SU-DHL-6 (cell line): ENCODE results near the gene PRMT1.

Experiments used
- H2AFZ ChIP-seq: fragments of 200-600 bp; sonication (generic); 2 replicates; pipeline ENCODE4 v1.6.1; 2014; ENCODE audit warnings: low read depth, mild to moderate bottlenecking, moderate library complexity, mixed read lengths, antibody characterized with exemption, low read length; ENCODE audit not compliant: severe bottlenecking
- H3F3A ChIP-seq: fragments of 200-600 bp; shearing (Covaris generic); 2 replicates; pipeline ENCODE4 v1.6.0; 2016; ENCODE audit warnings: antibody characterized with exemption, mild to moderate bottlenecking; ENCODE audit not compliant: insufficient read depth
- H3K27ac ChIP-seq: fragments of 200-600 bp; sonication (generic); 2 replicates; pipeline ENCODE4 v1.5.1; 2016; ENCODE audit warnings: low read depth, mild to moderate bottlenecking, low read length, moderate library complexity, mixed read lengths
- H3K27me3 ChIP-seq: fragments of 200-600 bp; sonication (generic), shearing (Covaris generic); 2 replicates; pipeline ENCODE4 v1.6.0; 2014; ENCODE audit warnings: mild to moderate bottlenecking, low read length
- H3K36me3 ChIP-seq: fragments of 200-600 bp; sonication (generic); 2 replicates; pipeline ENCODE4 v1.6.1; 2014; ENCODE audit warnings: mild to moderate bottlenecking, low read length, mixed read lengths
- H3K4me2 ChIP-seq: fragments of 300-600, 200-600 bp; shearing (Covaris generic), sonication (generic); 2 replicates; pipeline ENCODE4 v1.6.0; 2014; ENCODE audit warnings: low read length, low read depth, mild to moderate bottlenecking; ENCODE audit not compliant: poor library complexity, severe bottlenecking
- H3K4me3 ChIP-seq: fragments of 200-600 bp; sonication (generic); 2 replicates; pipeline ENCODE4 v1.5.1; 2014; ENCODE audit warnings: antibody characterized with exemption, low read length, mild to moderate bottlenecking, mixed read lengths; ENCODE audit not compliant: insufficient read depth, poor library complexity, severe bottlenecking
- H3K79me2 ChIP-seq: fragments of 200-600 bp; sonication (generic); 2 replicates; pipeline ENCODE4 v1.6.1; 2014; ENCODE audit warnings: mild to moderate bottlenecking, low read length, moderate library complexity; ENCODE audit not compliant: insufficient read depth
- H3K9ac ChIP-seq: fragments of 200-600 bp; sonication (generic); 2 replicates; pipeline ENCODE4 v1.7.0; 2014; ENCODE audit warnings: mild to moderate bottlenecking, low read length
- H3K9me2 ChIP-seq: fragments of 200-600 bp; sonication (generic); replicated peaks from 2 replicates; pipeline ENCODE4 v1.6.1; 2014; ENCODE audit warnings: low read length; ENCODE audit not compliant: insufficient read depth
- H3K9me3 ChIP-seq: fragments of 200-600 bp; sonication (generic); 2 replicates; pipeline ENCODE4 v1.6.1; 2014; ENCODE audit warnings: low read length, mixed read lengths; ENCODE audit not compliant: insufficient read depth
- H4K20me1 ChIP-seq: fragments of 200-600 bp; sonication (generic); 2 replicates; pipeline ENCODE4 v1.6.1; 2014; ENCODE audit warnings: low read depth, mild to moderate bottlenecking, antibody characterized with exemption, low read length, moderate library complexity, mixed read lengths
- EZH2phosphoT487 ChIP-seq: fragments of 200-600 bp; sonication (generic), shearing (Covaris generic); conservative IDR thresholded peaks from 2 replicates; pipeline ENCODE4 v1.6.1; 2018; ENCODE audit warnings: mild to moderate bottlenecking, antibody characterized with exemption, low read length, moderate library complexity, mixed read lengths
- TF ChIP-seq, protein P1 (sequence below): fragments of 200-600 bp; sonication (generic); IDR thresholded peaks from one replicate; pipeline ENCODE4 v1.5.1; 2017; ENCODE audit warnings: antibody characterized with exemption, mild to moderate bottlenecking, low read length, moderate library complexity; ENCODE audit not compliant: insufficient read depth, poor library complexity, severe bottlenecking

The PRMT1 gene

DNA sequence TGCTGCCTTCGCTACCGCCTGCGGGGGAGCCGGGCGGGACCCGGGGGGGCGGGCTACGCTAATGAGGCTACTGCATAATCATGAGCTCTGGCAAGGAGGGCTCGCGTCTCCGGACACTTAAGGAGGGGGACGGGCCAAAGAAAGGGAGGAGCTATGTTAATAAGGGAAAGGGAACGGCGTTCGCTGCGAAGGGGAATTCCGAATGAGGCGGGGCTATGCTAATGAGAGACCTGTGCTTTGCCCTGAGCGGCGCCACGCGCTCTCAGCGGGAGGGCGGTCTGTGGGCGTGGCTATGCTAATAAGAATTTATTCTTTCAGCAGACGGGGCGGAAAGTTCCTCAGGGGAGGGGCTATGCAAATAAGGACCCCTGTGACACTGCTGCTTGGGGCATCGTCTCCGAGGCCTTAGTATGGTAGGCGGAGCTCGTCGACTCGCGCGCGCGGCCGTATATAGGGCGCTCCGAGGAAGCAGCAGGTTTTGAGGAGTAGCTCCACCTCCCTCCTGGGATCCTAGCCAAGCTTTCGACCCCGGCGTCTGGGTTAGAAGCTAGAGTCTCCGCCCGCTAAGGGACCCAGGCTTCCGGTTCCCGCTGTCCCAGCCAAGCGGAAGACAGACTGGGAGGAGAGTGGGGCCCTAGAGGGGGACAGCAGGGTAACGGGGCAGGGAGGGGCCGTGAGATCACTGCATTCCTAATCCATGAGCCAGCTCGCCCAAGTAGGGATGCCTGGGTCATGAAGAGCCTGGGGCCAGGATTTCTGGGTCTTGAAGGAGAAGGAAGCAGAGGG, 36.8 kb upstream of the PRMT1 start, which contains the start of gene RRAS:
TSS of gene RRAS (minus strand) at position 31 of the 786 bp plus-strand sequence. CDS start 45 bp downstream, outside the sequence.
- Histone ChIP-seq H3K79me2 (peaks cover 28% of the 10 kb centered on the region), H3F3A (0 out of 2 replicates have a peak, but pooled peaks cover 12% of the 10 kb centered on the region), H4K20me1 (no peaks in the 10 kb centered on the region), H3K27me3 (no peaks in the 10 kb centered on the region), H3K36me3 (no peaks in the 10 kb centered on the region), H3K4me3 (peak within 1 kb of the TSS; percentile 67), H3K9me3 (no peaks in the 10 kb centered on the region), H3K27ac (peak within 1 kb of the TSS; percentile 83), H2AFZ (no peak within 1 kb of the TSS), H3K4me2 (peak within 1 kb of the TSS; percentile 82), H3K9me2 (no peaks in the 10 kb centered on the region), H3K9ac (peak within 1 kb of the TSS; percentile 76)
- no peak for TF ChIP-seq EZH2phosphoT487
- TF ChIP-seq, protein P1, sequence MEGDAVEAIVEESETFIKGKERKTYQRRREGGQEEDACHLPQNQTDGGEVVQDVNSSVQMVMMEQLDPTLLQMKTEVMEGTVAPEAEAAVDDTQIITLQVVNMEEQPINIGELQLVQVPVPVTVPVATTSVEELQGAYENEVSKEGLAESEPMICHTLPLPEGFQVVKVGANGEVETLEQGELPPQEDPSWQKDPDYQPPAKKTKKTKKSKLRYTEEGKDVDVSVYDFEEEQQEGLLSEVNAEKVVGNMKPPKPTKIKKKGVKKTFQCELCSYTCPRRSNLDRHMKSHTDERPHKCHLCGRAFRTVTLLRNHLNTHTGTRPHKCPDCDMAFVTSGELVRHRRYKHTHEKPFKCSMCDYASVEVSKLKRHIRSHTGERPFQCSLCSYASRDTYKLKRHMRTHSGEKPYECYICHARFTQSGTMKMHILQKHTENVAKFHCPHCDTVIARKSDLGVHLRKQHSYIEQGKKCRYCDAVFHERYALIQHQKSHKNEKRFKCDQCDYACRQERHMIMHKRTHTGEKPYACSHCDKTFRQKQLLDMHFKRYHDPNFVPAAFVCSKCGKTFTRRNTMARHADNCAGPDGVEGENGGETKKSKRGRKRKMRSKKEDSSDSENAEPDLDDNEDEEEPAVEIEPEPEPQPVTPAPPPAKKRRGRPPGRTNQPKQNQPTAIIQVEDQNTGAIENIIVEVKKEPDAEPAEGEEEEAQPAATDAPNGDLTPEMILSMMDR = no peak

DNA sequence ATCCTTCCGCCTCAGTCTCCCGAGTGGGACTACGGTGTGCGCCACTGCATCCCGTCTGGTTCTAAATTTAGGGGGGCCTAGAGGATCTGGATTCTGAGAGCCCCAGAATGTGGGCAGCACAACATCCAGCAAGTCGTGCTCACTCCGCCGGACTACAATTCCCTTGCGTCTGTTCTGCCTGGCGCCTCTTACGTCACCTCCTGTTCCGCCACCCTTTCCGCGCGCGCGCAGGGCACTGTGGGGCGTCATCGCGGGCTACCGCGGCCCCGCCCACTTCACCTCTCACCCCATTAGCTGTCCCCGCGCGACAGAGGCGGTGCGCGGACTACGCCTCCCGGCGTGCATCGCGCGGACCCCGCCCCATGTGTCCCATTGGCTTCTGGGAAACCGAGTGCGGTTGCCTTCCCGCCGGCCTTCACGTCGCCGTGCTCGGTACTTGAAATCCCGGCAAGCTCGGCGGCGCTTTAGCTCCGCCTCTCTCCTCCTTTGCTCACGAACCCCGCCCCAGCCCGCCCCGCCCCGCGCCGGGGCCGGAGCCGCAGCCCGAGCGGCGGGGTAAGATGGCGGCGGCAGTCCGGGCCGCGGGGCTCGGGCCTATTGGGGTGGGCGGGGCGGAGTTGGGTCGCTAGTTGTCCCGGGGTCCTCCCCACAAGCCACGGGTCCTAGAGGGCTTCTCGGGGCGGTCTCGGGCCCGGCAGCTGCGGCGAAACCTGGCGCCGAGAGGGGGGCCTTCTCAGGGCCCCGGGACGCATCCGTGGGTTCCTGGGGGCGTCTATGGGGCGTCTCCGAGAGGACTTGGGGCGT, 35.2 kb upstream of the PRMT1 start, which contains the start of gene SCAF1:
TSS of gene SCAF1 (plus strand) at position 522 of the 804 bp plus-strand sequence. CDS start 2,818 bp downstream, outside the sequence.
- peak within 1 kb of the TSS; percentile 80 for H3K9ac ChIP-seq
- H2AFZ ChIP-seq = no peak within 1 kb of the TSS

DNA sequence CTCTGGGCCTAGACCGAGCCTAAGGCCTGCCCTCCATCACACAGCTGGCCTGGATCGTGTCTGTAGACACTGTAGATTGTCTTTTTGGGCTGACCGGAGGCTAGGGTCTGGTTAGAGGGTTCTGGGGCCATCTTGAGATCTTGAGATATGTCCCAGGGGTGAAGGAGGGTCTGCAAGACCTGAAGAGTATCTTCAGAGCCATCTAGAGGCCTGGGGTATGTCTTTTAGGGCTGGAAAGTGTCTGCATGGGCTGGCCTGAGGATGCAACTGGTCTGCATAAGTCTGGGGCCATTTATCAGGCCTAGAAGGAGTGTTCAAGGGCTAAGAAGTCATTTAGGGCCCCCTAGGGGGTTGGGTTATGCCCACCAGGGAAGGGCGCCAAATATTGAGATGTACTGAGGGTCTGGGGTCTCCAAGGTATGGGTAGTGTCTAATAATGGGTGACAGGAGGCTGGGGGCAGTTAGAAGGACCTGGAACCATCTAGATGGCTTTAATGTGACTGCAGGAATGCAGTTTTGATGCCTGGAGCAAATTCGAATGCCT, 34.5 kb upstream of the PRMT1 start:
- Histone ChIP-seq H3K9ac (peak overlapping the region; percentile 80), H3K79me2 (peaks cover 28% of the 10 kb centered on the region), H3K4me2 (peak overlapping the region; percentile 68), H3K4me3 (peak overlapping the region; percentile 66), H3K27ac (peak overlapping the region; percentile 64), H3K27me3 (no peaks in the 10 kb centered on the region), H4K20me1 (no peaks in the 10 kb centered on the region), H2AFZ (no peak overlapping the region), H3K9me3 (no peaks in the 10 kb centered on the region), H3F3A (0 out of 2 replicates have a peak, but pooled peaks cover 12% of the 10 kb centered on the region), H3K9me2 (no peaks in the 10 kb centered on the region), H3K36me3 (no peaks in the 10 kb centered on the region)
- no peak for TF ChIP-seq EZH2phosphoT487
- TF ChIP-seq, protein P1 = no peak

More for the DNA sequence above, 35.2 kb upstream of the PRMT1 start, which contains the start of gene SCAF1:
- Histone ChIP-seq H3K4me2 (peak within 1 kb of the TSS; percentile 82), H4K20me1 (no peaks in the 10 kb centered on the region), H3K4me3 (peak within 1 kb of the TSS; percentile 67), H3K9me2 (no peaks in the 10 kb centered on the region), H3K27ac (peak within 1 kb of the TSS; percentile 83), H3K9me3 (no peaks in the 10 kb centered on the region), H3K79me2 (peaks cover 28% of the 10 kb centered on the region), H3K27me3 (no peaks in the 10 kb centered on the region), H3F3A (0 out of 2 replicates have a peak, but pooled peaks cover 12% of the 10 kb centered on the region), H3K36me3 (no peaks in the 10 kb centered on the region)
- TF ChIP-seq EZH2phosphoT487 = no peak
- TF ChIP-seq, protein P1 = no peak
